Raji (cell line): Measurements from ENCODE around the gene DENND5B.

Source experiments
- POLR2A ChIP-seq: IDR thresholded peaks from 2 replicates; pipeline ENCODE4 v1.6.1; 2011; ENCODE audit warnings: low read depth, low read length, control low read depth; ENCODE audit not compliant: insufficient read depth

The DENND5B gene

GRCh38 chr12:31572900-31573600, 17.9 kb downstream of the DENND5B start:
- TF ChIP-seq POLR2A: no peak

DNA sequence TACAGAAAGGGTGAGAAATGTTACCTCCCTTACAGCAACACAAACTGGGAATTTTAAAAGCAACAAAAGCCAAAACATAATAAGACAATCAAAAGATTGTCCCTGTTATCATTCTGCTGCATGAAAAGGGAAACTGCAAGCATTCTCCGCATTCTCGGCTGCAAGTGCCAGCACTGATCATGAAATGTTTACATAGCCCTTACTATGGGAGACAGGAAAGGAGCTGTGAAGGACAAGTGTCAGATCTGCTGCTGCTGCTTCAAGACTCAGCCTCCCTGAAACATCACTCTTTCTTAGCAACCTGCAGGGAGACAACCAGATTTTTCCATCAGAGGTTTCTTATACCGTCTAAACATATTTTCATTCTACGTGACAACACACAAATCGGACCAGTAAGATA, 20.1 kb downstream of the DENND5B start:
- TF ChIP-seq POLR2A: no peak

DNA sequence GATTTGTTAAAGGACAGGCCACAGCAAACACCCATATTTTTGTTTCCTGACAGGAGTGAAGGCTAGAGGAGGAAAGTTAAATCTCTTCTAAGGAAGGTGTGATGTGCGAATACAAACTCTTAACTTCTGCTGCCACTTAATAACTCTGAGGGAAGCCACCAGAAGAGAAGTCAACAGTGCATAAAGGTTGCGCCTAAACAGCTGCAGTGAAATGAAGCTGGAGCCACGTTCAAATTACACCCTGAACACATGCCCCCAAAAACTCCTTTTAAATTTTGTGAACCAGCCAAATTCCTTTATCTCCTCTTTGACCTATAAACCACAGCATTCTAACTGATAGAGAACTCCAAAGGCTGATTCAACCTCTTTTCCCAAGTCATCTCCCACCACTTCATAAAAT, 22.4 kb downstream of the DENND5B start:
- no peak for TF ChIP-seq POLR2A

DNA sequence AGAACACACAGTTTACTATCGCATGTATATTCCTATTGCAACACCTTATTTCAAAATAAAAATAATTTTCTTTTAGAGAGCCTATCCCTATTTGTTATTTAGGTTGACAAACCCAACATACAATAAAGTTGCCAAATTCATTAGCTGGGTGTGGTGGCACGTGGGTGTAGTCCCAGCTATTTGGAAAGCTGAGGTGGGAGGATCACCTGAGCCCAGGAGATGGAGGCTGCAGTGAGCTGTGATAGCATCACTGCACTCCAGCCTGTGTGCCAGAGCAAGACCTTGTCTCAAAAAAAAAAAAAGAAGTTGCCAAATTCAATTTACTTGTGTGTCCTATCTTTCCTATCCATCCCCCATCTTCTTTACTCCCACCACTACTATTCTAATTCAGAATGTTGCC, 23.9 kb downstream of the DENND5B start:
- no peak for TF ChIP-seq POLR2A

GRCh38 chr12:31566547-31566946, 24.4 kb downstream of the DENND5B start:
- no peak for TF ChIP-seq POLR2A

GRCh38 chr12:31562594-31563328, 28.2 kb downstream of the DENND5B start:
- TF ChIP-seq POLR2A: no peak

DNA sequence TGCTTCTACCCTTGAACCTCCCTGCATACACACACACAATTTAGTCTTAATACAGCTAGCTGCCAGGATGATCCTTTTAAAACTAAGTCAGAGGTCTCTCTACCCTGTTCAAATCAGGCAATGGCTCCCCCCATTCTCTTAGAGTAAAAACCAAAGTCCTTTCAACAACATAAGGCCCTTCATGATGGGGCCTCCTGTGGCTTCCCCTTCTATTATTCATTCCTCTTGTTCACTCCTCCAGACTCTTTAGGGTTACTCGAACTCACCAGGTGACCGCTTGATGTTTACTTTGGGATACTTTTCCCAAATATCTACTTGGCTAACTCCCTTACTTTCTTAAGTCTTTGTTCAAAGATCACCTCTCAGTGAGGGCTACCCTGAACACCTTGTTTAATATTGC, 30.4 kb downstream of the DENND5B start:
- TF ChIP-seq POLR2A: no peak

- TF ChIP-seq POLR2A: no peak
Observed at GRCh38 chr12:31558521-31558920, 32.4 kb downstream of the DENND5B start.

GRCh38 chr12:31557707-31558106, 33.2 kb downstream of the DENND5B start:
- TF ChIP-seq POLR2A: no peak

GRCh38 chr12:31536672-31537071, 54.3 kb downstream of the DENND5B start:
- no peak for TF ChIP-seq POLR2A

DNA sequence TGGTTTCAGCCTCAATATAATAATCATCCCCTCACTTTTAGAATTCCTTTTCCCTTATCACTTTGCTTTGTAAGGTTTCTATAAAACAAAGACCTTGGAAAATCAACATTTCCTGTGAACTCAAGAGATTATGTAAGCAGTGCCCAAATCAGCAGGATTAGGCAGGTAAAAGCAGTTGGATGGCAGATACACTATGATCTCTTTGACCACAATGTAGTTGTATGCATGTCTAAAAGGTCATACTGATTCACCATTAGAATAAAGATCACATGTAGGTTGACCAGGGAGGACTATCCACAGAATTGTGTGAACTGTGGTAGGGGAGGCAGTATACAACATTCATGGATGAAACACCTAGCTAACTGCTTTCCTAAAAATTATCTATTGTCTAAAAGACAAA, 57.5 kb downstream of the DENND5B start:
- no peak for TF ChIP-seq POLR2A

GRCh38 chr12:31531893-31532292, 59.0 kb downstream of the DENND5B start:
- no peak for TF ChIP-seq POLR2A

DNA sequence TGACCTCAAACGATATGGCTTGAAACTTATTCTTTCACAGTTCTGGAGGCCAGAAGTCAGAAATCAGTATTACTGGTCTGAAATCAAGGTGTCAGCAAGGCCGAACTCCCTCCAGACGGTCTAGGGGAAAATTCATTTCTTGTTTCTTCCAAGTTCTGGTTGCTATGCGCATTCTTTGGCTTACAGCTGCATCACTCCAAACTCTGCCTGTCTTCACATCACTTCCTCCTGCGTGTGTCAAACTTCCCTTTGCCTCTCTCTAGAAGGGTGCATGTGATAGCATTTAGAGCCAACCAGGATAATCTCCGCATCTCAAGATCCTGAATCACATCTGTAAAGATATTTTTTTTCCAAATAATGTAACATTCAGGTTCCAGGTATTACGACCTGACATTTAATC, 62.8 kb downstream of the DENND5B start:
- no peak for TF ChIP-seq POLR2A

DNA sequence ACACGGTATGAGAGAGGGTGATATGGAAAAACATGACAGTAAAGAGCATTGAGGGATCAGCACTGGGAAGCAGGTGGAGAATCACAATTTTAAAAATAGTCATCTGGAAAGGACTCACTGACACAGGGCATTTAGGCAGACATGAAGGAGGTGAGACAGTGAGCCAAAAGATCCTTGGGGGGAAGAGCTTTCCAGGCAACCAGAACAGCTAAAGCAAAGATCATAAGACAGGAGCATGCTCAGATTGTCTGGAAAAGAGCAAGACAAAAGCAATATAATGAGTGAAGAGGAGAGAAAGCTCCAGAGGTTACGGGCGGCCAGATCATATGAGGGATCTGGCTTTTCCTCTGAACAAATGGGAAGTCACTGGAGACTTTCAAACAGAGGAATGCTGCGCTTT, 63.9 kb downstream of the DENND5B start:
- no peak for TF ChIP-seq POLR2A

GRCh38 chr12:31526158-31526546, 64.8 kb downstream of the DENND5B start:
- no peak for TF ChIP-seq POLR2A

DNA sequence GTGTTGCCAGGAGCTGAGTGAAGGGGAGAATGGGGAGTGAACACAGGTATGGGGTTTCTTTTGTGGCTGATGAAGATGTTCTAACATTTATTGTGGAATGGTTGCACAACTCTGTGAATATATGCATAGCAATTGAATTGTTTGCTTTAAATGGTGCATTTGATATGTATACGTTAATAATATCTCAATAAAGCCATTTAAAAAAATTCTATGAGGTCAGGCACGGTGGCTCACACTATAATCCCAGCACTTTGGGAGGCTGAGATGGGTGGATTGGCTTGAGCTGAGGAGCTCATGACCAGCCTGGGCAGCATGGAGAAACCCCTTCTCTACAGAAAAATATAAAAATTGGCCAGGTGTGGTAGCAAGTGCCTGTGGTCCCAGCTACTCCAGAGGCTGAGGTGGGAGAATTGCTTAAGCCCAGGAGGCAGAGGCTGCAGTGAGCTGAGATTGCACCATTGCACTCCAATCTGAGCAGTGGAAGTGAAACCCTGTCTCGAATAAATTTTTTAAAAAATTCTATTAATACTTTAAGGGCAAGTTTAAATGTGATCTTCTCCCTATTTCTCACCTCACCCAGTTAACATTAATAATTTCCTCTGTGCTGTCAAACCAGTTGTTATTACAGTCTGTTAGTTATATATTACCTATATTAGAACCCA, 65.3 kb downstream of the DENND5B start:
- TF ChIP-seq POLR2A: no peak

DNA sequence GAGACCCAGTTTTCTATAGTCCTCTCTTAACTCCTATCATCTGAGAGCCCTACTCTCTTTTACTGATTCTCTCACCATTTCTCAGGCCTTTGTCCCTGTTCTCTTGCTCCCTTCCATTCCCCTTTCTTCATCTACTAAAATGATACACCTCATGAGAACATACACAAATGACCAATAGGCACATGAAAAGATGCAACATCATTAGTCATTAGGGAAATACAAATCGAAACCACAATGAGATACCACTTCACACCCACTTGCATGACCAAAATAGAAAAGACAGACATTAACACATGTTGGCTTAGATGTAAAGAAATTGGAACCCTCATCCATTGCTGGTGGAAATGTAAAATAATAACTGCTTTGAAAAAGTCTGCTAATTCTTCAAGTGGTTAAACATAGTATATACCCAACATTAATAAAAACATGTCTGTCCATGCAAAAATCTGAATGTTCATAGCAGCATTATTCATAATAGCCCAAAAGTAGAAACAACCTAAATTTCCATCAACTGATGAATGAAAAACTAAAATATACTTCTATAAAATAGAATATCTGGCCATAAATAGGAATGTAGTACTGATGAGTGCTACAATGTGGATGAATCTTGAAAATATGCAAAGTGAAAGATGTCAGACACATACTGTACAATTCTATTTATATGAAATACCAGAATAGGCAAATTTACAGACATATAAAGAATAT, 66.0 kb downstream of the DENND5B start:
- no peak for TF ChIP-seq POLR2A
